ENCODE data around the gene B3GALT6. TPM values are rescaled to one million over a fixed set of nuclear protein-coding genes. Genes with fewer than 3 reads are reported as not detected.

B3GALT6 gene
- total and polyA plus RNA-seq, 2 experiments from 2014 or later = 5.5 to 26.5 TPM

- Histone ChIP-seq H3K4me2 (no peak overlapping the region), H3K79me2 (replicated peaks; ENCODE audit: insufficient read depth) (no peaks in the 10 kb centered on the region), H3K4me3 (no peak overlapping the region), H4K20me1 (replicated peaks; ENCODE audit: insufficient read depth) (no peaks in the 10 kb centered on the region), H3K9me2 (ENCODE audit: insufficient read depth) (no peaks in the 10 kb centered on the region), H3K27ac (ENCODE audit: low read depth) (no peak overlapping the region), H2AFZ (no peak overlapping the region), H3K36me3 (ENCODE audit: insufficient read depth) (no peaks in the 10 kb centered on the region), H3F3A (replicated peaks; ENCODE audit: low read depth) (no peaks in the 10 kb centered on the region), H3K27me3 (ENCODE audit: insufficient read depth) (no peaks in the 10 kb centered on the region), H3K4me1 (ENCODE audit: insufficient read depth) (no peaks in the 10 kb centered on the region)
- H3K36me3 Mint-ChIP-seq (ENCODE audit: low read depth) = no peaks in the 10 kb centered on the region
- no peaks in the 10 kb centered on the region; the same call in 2 of the 3 replicates for H3K4me1 Mint-ChIP-seq
- ATAC-seq (no peak), DNase-seq (ENCODE audit: low spot score) (no peak)
- TF ChIP-seq NANOG (IDR thresholded peaks at IDR 0.05; ENCODE audit: borderline replicate concordance) (no peak), REST (IDR thresholded peaks at IDR 0.05; ENCODE audit: unreplicated experiment) (no peak), ZNF114 (CRISPR knock-in tag; IDR thresholded peaks at IDR 0.05) (no peak)
- no peaks in the 10 kb centered on the region for H3K9me3 Mint-ChIP-seq
- H3K4me3 Mint-ChIP-seq = no peak overlapping the region
- peaks cover 11% of the 10 kb centered on the region for H3K27me3 Mint-ChIP-seq (ENCODE audit: insufficient read depth, low read depth, poor library complexity)
- no peak overlapping the region for H3K27ac Mint-ChIP-seq
These were observed 51.0 kb downstream of the B3GALT6 start for GRCh38 chr1:1282998-1283397.

- no peak overlapping the region for H3K4me2 ChIP-seq
- H3K79me2 ChIP-seq (replicated peaks; ENCODE audit: insufficient read depth) = no peaks in the 10 kb centered on the region
- ATAC-seq = peak; percentile 45
- H3K27me3 ChIP-seq (ENCODE audit: insufficient read depth) = no peaks in the 10 kb centered on the region
- H3K4me1 ChIP-seq (ENCODE audit: insufficient read depth) = no peaks in the 10 kb centered on the region
- no peak overlapping the region for H3K27ac ChIP-seq (ENCODE audit: low read depth)
- no peaks in the 10 kb centered on the region for H3K36me3 ChIP-seq (ENCODE audit: insufficient read depth)
- no peaks in the 10 kb centered on the region for H3K36me3 Mint-ChIP-seq (ENCODE audit: low read depth)
- no peaks in the 10 kb centered on the region for H3K9me3 Mint-ChIP-seq
- H3K4me3 ChIP-seq = no peak overlapping the region
- H3K9me2 ChIP-seq (ENCODE audit: insufficient read depth) = no peaks in the 10 kb centered on the region
- no peak overlapping the region for H3K27ac Mint-ChIP-seq
- peak; percentile 64 for DNase-seq (ENCODE audit: low spot score)
- H3K27me3 Mint-ChIP-seq (ENCODE audit: insufficient read depth, low read depth, poor library complexity) = peaks cover 8% of the 10 kb centered on the region
- no peaks in the 10 kb centered on the region for H4K20me1 ChIP-seq (replicated peaks; ENCODE audit: insufficient read depth)
- no peak overlapping the region for H3K4me3 Mint-ChIP-seq
- H2AFZ ChIP-seq = no peak overlapping the region
- no peaks in the 10 kb centered on the region; the same call in 2 of the 3 replicates for H3K4me1 Mint-ChIP-seq
- H3F3A ChIP-seq (replicated peaks; ENCODE audit: low read depth) = no peaks in the 10 kb centered on the region
- TF ChIP-seq ZNF114 (CRISPR knock-in tag; IDR thresholded peaks at IDR 0.05) = no peak
- no peak for TF ChIP-seq ZNF331 (CRISPR knock-in tag; IDR thresholded peaks at IDR 0.05; ENCODE audit: low read depth)
- no peak for TF ChIP-seq POLR2AphosphoS5 (IDR thresholded peaks at IDR 0.05; ENCODE audit: low read depth)
- TF ChIP-seq JUNB (IDR thresholded peaks at IDR 0.05; ENCODE audit: unreplicated experiment) = no peak
- no peak; a peak in 1 of 4 replicates for TF ChIP-seq CTCF (conservative IDR thresholded peaks at IDR 0.05; ENCODE audit: low read depth in 2 of 2)
- TF ChIP-seq STAT1 (IDR thresholded peaks at IDR 0.05; ENCODE audit: unreplicated experiment) = no peak
- no peak for TF ChIP-seq REST (IDR thresholded peaks at IDR 0.05; ENCODE audit: unreplicated experiment)
- TF ChIP-seq CREB1 (CRISPR knock-in tag; IDR thresholded peaks at IDR 0.05; ENCODE audit: low read depth) = no peak
- TF ChIP-seq NANOG (IDR thresholded peaks at IDR 0.05; ENCODE audit: borderline replicate concordance) = no peak
- TF ChIP-seq ETS1 (IDR thresholded peaks at IDR 0.05) = no peak
These were observed 51.8 kb downstream of the B3GALT6 start for GRCh38 chr1:1283821-1284220.

Data from GM23338 (cell line).